Fibroblast of villous mesenchyme (primary cell): ENCODE measurements around the gene ADGRA1. TPM values are rescaled to one million over a fixed set of nuclear protein-coding genes. Genes with fewer than 3 reads are reported as not detected.

Source experiments
- DNase-seq: peaks from one replicate; pipeline ENCODE4 v3.0.0-alpha.2; 2010; ENCODE audit warnings: low read depth
- H3K4me3 ChIP-seq: 2 replicates; pipeline ENCODE4 v1.5.1; 2011; ENCODE audit warnings: low read depth, mild to moderate bottlenecking, low read length
- total RNA-seq: library from RNA; depleted of rRNA; stranded (reverse); fragments of >200 nt; gene quantifications from 2 replicates; pipeline ENCODE4 v1.2.3, GENCODE V29; 2012
- TF ChIP-seq, protein P1 (sequence below): IDR thresholded peaks from 2 replicates; pipeline ENCODE4 v1.5.1; 2012; ENCODE audit warnings: low read depth, mild to moderate bottlenecking, low read length; ENCODE audit not compliant: insufficient read depth

ADGRA1 gene
- total RNA-seq, 1 donor: not detected

- H3K4me3 ChIP-seq: no peak overlapping the region
- DNase-seq: no peak
- TF ChIP-seq, protein P1, sequence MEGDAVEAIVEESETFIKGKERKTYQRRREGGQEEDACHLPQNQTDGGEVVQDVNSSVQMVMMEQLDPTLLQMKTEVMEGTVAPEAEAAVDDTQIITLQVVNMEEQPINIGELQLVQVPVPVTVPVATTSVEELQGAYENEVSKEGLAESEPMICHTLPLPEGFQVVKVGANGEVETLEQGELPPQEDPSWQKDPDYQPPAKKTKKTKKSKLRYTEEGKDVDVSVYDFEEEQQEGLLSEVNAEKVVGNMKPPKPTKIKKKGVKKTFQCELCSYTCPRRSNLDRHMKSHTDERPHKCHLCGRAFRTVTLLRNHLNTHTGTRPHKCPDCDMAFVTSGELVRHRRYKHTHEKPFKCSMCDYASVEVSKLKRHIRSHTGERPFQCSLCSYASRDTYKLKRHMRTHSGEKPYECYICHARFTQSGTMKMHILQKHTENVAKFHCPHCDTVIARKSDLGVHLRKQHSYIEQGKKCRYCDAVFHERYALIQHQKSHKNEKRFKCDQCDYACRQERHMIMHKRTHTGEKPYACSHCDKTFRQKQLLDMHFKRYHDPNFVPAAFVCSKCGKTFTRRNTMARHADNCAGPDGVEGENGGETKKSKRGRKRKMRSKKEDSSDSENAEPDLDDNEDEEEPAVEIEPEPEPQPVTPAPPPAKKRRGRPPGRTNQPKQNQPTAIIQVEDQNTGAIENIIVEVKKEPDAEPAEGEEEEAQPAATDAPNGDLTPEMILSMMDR: no peak
Measured at GRCh38 chr10:133055470-133055869, 32.3 kb upstream of the ADGRA1 start.

GRCh38 chr10:133056001-133056400, 31.7 kb upstream of the ADGRA1 start:
- TF ChIP-seq, protein P1: no peak
- H3K4me3 ChIP-seq: no peak overlapping the region
- DNase-seq: no peak

- DNase-seq: no peak
- TF ChIP-seq, protein P1: no peak
- no peak overlapping the region for H3K4me3 ChIP-seq
Measured at GRCh38 chr10:133056651-133057178, 31.0 kb upstream of the ADGRA1 start.

DNA sequence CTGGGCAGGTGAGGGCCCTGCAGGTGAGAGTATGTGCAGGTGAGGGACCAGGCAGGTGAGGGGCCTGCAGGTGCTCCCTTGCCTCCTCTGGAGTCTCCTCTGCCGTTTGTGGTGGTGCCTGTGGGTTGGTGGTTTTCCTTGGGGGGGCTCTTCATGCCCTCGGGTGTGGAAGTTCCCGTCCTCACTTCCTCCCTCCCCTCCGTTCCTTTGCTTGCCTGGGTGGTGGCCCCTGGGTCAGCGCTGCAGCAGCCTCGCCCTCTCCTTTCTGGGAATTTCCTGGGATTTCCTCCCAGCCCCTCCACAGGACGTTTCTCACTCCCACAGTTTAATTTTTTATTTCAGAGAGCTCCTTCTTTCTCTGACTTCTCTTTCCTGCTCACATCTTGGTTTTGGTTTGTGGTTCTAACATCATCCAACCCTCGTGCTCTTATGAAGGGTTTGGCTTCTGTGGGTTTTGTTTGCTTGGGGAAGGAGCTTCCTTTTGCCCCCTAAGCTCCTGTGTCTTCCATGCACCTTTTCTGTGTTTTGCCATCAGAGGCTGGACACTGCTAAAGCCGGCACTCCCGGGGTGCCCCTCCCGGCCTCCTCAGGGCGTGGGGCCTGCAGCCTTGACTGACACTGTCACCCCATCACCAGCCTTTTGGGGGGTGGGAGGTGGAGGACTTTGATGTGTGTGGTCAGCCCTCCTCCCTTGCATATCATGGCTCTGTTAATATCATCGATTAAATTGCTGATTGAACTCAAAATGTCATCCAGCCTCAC, 29.2 kb upstream of the ADGRA1 start:
- TF ChIP-seq, protein P1: no peak
- no peak overlapping the region for H3K4me3 ChIP-seq
- no peak for DNase-seq

DNA sequence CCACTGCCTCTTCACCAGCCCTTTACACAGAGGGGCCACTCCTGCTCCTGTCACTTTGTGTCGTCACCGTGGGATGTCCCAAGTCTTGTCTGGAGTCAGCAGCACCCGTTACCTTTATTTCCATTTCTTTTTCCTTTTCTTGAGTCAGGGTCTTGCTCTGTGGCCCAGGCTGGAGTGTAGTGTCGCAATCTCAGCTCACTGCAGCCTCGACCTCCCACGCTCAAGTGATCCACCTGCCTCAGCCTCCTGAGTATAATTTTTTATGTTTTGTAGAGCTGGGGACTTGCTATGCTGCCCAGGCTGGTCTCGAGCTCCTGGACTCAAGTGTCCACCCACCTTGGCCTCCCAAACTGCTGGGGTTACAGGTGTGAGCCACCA, 28.6 kb upstream of the ADGRA1 start:
- TF ChIP-seq, protein P1: no peak
- no peak for DNase-seq
- no peak overlapping the region for H3K4me3 ChIP-seq

DNA sequence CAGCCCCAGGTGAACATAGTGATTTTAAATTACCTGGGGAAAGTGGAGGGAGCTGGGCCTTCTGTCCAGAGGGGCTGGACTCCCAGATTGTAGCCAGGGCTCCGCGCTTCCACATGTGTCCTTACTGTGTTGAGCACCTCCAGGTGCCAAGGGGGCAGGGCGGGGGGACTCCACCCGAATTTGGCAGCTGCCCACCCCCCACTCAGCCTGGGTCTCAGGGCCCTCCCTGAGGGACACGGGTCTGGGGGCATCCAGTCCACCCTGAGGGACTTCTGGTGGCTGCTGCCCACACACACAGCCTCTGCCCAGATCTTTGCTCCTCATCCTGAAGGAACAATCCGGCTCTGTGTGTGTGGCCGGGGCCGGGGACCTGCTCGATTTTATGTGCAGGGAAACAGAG, 28.2 kb upstream of the ADGRA1 start:
- TF ChIP-seq, protein P1: no peak
- no peak for DNase-seq
- no peak overlapping the region for H3K4me3 ChIP-seq
